CD4-positive, alpha-beta T cell treated with Interleukin-6 for 4 hours (primary cell): ENCODE data around the gene AOAH.

ENCODE experiments used
- DNase-seq: peaks from one replicate; pipeline ENCODE4 v3.0.0-alpha.2; 2020; ENCODE audit warnings: mixed read lengths

Gene AOAH, protein sequence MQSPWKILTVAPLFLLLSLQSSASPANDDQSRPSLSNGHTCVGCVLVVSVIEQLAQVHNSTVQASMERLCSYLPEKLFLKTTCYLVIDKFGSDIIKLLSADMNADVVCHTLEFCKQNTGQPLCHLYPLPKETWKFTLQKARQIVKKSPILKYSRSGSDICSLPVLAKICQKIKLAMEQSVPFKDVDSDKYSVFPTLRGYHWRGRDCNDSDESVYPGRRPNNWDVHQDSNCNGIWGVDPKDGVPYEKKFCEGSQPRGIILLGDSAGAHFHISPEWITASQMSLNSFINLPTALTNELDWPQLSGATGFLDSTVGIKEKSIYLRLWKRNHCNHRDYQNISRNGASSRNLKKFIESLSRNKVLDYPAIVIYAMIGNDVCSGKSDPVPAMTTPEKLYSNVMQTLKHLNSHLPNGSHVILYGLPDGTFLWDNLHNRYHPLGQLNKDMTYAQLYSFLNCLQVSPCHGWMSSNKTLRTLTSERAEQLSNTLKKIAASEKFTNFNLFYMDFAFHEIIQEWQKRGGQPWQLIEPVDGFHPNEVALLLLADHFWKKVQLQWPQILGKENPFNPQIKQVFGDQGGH

DNA sequence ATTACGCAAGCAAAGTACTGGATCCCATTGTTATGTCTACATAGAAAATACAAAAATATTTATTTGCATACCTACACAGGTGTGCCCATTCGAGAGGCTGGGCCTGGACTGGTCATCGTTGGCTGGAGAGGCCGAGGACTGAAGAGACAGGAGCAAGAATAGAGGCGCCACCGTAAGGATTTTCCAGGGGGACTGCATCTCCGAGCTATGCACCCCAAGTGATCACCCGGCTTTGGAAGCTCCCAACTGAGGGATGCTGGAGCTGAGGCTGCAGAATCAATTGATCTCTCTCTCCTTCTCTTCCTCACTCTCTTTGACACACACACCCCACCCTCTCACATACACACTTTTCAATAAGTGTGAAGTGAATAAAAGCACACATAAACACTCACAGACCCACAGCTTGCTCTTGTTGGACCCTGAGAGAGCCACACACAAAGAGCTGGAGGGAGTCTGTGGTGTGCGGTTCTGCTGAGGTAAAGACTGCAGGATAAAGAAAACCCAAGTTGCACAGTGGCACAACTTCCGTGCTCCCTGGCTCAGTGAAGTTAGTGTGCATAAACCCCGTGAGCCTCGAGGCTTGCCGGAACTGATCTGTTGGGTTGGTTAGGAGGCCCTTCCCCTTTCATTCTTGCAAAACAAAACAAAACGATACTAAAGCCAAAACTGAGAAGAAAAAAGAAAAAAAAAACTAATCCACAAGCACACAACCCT is at the start of gene AOAH:
Gene AOAH (minus strand): TSS at position 544 of the 714 bp plus-strand sequence. CDS start 346 bp downstream, at position 198.
- DNase-seq, result peak; percentile 81

DNA sequence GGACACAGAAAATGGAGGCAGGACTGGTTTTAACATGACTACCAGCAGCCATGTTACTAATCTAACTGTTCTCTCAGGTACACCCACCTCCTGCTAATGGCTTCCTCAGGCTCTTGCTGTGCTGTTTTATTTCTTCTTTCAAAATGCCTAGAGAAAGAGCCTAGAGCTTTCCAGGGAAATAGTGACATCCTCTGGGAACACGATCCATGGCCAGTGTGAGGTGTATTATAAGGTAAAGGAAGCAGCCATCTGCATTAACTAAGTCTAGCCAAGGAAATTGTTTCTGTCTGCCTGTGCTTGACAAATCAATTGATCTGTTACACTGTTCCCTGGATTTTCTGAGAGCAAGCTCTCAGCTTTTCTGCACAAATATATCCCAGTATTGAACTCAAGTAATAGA is 42.2 kb upstream of the AOAH start:
- no peak for DNase-seq

DNA sequence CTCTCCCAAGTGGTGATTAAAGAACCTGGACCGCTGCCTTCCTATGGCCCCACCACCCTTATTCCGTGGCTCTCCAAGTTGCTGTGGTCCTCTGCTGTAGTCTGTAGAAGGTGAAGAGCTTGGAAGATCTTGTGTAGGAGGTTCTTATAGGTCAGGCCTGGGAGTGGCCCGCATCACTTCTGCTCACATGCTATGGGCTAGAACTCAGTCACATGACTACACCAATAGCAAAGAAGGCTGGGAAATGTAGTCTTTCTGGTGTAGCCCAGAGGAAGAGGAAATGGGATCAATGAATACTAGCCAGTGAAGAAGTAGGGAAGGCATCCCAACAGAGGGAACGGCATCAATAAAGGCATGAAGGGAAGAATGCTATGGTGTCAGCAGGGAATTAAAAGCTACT is 41.3 kb upstream of the AOAH start:
- no peak for DNase-seq

DNA sequence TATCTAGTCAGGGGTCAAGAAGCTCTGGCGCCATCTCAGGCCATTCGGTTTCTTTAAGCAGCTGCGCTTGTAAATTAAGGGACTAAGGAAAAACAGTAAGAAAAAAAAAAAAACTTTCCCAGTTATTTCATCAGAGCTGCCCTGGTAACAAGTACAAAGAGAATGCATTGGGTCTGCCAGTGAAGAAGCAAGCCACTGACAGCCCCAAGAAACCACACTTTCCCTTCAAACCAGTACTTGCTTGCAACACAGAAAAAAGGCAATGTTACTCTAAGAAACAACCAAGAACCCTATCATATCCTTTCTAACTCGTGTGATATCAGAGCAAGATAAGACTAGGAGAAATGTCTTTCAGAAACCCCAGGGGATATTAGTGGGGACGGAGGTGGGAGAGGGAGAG is 40.6 kb upstream of the AOAH start:
- no peak for DNase-seq

DNA sequence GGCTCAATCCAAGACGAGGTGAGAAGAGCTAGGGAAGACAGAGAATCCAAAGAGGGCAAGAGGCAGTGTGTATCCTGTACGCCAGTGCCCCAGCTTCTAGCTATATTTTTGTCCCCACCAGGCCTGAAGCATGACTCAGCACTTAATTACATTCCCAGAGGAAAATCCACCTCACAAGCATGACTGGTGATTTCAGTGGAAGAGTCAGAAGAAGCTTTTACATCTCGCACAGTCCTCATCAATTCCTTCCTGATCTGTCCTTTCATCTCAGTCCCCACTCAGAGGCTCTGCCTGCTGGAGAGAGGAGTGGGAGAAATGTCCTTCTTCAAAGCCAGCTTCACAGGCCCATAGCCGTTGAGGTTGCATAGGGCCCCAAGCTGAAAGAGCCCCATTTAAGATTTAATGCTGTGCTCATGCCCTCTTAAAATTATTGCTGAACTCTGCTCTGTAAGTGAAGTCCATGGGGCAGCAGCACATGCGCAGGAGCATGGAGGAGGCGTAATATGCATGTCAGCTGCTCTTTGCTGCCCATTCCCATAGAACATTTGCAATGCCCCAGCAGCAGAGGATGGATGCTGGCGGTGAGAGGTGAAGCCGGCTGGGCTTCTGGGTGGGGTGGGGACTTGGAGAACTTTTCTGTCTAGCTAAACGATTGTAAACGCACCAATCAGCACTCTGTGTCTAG is 39.0 kb upstream of the AOAH start:
- DNase-seq, result no peak

DNA sequence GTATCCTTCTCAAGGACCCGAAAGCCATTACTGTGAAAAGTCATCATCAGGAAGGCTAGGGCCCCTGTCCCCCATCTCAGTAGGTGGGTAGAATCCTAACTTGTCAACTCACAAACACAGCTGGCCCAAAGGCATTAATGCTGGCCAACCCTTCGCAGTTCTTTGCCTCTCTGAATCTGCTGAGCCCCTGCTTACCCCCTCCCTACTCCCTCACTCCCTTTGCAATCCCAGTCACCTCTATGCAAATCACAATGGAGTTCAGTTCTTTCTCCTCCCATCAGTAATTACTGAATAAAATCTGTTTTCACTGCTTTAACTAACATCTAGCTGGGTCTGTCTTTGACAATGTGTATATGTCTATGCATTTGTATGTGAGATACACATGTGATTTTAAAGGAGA is 38.1 kb upstream of the AOAH start:
- no peak for DNase-seq

DNA sequence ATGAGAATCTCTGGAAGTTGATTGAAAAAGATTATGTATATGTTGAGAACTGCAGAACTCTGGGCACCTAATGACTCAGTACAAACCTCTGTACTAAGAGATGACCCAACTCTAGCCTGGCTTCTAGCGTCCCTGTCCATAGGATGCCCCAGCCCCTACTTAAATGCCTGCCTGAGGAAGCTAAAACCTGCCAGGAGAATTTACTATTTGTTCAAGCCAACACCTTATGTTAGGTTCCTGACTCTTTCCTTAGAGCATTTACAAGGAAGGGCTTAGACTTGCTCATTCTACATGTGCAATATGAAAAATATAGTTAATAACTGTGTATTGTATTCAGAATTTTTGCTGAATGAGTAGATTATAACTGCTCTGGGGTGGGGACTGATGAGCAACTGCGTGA is 37.5 kb upstream of the AOAH start:
- no peak for DNase-seq

DNA sequence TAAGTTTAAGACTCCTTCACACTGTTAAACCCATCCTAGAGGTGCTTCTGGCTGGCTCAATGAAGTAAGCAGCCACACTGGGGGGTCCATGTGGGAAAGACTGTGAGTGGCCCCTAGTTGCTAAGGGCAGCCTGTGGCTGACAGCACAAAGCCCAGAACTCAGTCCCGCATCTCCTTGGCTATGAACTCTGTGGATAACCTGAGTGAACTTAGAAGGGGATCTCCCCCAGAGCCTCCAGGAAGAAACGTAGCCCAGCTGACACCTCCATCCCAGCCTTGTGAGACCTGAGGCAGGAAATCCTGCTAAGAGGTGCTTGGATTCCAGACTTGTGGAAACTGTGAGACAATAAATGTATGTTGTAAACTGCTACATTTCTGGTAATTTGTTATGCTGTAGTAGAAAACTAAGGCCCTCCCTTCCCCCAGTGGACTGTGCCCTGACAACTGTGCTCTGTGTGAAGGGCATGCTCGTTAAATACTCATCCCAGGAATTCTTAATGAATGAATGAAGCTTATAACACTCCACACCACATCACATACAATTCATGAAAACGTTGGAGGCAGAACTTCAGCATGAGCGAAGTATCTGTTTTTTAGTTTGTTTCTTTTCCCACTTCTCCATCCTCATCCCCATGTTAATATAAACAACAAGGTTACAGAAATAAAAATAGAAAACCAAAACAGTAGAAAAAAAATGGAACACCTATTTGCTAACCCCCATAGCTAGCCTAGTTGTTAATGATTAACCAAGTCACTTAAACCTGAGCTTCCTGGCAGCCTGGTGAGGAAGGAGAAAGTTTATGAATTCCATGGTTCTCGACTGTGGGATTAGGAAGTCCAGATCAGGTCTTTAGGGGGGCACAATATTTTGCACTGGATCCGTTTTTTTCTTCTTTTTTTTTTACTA is 36.8 kb upstream of the AOAH start:
- no peak for DNase-seq

DNA sequence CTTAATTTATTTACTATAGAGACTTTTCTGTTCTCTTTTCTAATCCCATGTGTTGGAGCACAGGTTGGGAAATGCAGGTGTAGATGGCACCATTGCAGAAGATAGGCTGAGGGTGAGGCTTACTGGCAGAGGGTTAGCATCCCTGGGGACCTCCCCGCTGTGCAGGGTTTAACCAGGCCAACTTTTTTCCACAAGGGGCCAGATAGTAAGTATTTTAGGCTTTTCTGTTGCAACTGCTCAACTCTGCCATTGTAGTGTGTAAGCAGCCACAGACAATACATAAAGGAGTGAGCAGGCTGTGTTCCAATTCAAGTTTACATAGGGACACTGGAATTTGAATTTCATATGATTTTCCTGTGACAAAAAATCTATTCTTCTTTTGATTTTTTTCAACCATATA is 34.6 kb upstream of the AOAH start:
- no peak for DNase-seq

DNA sequence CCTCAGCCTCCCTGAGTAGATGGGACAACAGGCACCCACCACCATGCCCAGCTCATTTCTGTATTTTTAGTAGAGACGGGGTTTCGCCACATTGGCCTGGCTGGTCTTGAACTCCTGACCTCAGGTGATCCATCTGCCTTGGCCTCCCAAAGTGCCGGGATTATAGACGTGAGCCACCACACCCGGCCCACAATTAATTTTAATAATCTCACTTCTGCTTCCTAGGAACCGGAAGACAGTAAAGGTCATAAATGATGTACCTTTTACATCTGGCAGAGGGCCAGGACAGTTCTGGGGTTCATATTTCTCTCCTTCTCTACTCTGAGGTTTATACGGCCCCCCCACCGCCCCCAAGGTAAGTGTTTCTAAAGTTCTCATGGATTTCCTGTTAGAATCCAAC is 31.2 kb upstream of the AOAH start:
- DNase-seq, result no peak

DNA sequence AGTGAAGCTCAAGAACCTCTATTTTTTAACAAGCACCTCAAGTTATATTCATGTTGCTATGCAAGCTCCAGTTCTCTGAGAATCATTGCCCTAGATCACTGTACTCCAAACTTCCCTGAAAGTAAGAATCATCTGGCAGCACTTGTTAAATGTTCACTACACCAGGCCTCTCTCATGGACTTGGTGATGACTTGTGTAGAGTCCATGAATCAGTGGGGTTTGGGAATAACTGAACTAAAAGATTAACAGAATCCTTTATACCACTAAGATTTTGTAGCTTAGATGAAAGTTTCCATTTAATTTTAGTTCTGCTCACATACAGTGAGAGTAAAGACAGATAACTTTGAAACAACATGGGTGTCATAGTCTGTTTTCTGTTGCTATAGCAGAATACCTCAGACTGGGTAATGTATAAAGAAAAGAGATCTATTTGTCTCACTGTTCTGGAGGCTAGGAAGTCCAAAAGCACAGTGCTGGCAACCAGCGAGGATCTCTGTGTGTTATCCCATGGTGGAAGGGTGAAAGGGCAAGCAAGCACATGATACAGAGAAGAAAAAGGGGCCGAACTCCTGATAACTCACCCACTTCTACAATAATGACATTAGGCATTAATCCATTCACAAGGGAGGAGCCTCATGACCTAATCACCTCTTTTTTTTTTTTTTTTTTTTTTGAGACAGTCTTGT is 27.9 kb upstream of the AOAH start:
- DNase-seq, result no peak

DNA sequence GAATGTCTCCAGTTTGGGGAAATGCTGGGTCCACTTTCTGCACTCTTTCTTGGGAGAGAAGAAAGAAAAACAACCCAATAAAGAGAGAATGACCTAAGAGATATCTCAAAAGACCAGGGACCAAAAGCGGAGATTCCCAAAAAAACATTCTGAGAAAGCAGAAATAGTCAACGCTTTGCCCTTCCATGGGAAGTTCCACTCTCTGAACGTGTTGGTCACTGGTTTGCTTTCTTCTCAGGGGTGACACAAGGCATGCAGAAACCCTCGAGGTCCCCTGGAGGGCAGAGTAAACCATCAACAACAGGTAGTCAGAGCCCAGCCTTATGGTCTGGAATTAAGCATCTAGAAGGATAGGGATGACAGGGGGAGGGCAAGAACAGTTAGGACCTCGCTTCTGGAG is 26.2 kb upstream of the AOAH start:
- no peak for DNase-seq

DNA sequence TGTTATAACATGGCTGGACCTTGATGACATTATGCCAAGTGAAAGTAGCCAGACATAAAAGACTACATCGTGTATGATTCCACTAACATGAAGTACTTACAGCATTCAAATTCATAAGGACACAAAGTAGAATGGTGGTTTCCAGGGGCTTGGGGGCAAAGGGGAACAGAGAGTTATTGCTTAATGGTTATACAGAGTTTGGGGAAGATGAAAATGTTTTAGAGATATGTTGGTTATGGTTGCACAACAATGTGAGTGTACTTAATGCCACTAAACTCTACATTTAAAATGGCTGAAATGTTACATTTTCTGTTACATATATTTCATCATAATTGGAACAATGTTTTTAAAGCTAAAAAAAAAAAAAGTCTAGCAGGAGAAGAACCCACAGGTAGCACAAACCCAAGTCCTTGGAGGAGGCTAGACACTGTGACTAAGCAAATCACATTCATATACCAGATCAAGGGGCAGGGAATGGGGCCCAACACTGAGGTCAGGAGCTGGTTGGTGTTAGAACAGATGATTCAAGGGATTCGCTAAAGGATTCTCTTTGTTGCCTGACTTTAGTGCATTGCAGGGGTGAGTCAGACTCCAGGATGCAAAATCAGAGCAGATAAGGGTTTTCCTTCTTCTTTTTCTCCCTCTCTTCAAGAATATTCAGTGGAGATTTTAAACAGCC is 25.1 kb upstream of the AOAH start:
- no peak for DNase-seq

DNA sequence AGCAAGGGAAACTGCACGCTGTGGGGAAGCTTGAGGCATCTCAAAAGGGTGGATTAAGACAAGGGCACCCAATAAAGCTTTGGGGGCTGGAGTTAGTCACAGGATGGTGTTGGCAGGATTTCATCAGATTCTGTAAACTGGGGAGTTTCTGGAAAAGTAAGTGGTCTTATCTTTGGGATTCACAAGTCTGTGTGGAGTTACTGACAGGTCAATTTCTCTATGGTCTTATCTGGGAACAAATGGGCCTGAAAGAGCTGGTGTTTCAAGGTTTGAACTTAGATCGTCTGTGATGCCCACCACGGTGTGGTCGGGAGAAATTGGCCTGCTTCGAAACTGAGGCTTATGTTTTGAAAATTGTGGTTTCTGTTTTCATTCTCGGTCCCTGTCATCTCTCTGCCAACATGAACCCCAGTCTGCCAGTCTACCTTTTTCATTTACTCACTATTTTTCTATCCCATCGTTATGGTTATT is 23.8 kb upstream of the AOAH start:
- DNase-seq, result no peak

DNA sequence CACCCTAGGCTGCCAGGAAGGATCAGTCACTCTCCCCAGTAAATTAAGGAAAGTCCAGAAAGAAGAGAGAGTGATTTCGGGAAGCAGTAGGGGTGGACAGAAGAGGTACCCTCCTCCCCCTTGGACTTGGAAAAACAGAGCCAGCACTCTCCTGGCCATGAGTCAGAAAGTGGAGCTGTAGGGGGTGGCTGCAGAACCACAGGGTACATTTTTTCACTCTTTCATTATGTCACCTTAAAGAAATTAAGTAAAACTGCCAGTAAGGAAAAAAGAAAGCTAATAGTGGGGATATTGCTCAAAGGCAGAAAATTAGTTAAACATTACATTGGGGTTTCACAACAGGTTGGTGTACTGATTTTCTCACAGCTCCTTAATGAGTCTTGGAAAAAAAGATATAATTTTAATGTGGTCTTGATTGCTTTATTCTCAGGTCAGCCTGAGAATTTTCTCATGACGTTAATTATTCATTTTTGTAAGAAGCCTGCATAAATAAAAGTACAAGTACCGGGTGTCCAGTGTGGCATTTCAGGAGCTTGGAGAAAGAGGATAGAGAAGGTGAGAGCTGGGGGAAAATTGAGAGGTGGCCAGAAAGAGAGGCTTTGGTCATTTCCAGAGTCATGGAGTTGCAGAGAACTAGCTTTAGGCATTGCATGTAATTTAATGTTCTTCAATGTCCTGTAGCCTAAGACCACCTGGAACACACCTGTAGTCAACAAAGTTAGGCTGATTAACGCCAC is 23.2 kb upstream of the AOAH start:
- DNase-seq, result no peak

DNA sequence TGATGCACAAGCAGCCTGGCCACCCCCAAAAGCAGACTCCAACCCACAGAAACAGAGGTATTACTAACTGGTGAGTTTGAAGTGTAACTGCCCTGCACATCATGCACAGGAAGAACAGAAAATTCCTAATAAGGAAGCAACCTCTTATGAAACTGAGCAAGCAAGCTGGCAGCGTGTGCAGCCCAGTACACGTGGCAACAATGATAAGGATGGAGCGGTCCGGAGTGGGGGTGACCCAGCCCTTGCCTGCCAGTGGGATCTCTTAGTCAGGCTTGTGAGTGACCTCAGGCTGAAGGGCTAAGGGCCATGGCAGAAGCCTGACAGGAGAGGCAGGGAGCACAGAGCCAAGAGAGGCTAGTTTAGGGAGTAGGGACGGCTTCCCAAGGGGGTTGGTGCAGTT is 22.1 kb upstream of the AOAH start:
- no peak for DNase-seq

DNA sequence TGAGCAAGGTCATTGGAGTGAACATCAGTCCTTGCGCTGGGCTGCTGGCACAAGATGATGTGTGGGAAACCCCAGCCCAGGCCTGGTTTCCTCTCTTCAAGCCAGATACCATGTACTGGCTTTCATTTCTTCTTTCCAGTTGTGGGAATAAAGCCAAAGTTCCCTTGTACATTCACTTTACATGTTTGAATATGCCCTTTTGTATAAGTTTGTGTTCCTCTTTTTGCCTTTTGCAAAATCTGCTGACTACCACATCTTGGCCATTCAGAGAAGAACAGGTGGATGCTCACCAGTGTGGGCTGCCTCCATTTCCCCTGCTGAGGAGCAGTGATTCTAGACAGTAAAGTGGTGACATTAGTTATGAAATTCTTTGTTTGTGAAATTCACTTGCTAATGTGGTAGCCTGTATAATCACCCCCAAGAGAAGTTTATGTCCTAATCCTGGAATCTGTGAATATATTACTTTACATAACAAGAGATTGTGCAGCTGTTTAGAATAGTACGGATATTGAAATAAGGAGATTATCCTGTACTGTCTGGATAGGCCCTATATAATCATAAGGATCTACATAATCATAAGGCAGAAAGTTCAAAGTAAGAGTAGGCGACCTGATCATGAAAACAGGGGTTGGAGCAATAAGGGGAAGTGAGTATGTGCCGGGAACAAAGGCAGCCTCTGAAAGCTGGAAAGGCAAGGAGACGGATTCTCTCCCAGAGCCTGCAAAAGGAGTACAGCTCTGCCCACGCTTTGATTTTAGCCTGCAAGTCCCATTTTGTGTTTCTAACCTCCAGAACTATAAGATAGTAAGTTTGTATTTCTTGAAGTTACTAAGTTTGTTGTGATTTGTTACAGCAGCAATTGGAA is 18.8 kb upstream of the AOAH start:
- DNase-seq, result no peak

DNA sequence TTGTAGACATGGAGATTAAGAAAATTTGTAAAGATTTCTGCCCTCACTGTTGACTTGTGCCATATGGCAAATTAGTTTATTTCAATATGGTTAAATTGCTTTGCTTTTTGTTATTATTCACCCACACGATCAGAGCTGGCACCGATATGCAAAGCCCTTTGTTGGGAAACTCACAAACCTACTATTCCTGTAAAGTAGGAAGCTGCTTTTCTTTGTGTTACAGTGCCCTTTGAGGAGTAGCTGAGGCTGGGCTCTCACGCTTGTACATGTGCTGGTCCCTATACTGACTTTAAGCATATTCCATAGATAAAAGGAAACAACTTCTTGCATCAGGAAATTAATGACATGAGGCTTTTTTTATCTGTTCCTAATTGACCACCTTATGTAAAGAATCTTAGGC is 17.6 kb upstream of the AOAH start:
- DNase-seq, result no peak

DNA sequence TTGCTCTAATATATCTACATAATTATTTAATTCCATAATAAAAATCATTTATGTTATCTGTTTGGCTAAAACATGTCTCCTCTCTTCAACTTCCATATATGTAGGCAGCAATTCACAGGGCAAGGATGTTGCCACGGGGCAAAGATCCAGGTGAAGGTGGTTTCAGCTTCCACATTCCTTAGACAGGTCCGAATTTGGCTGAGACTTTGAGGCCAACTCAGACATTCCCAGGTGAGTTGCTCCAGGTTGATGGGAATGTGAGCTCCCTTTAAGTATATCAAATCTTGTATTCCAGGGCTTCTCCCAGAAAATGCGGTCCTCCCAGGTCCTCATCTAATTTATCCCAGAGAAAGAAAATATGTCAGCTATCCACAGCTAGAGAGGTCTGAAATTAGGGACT is 15.1 kb upstream of the AOAH start:
- no peak for DNase-seq

DNA sequence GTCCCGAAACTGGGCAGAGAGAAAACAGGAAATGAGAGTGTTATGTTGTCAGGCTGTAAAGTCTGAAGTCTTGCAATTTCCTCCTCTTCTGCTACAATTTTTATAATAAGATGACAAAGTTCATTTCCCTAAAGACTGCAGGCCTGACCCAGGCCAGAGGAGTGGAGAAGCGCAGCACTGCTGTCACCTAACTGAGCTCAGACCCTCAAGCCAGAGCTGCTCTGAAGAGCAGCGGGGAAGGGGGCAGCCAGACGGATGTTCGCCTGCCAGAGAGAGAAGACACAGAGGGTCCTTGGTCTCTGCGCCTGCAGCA is 12.6 kb upstream of the AOAH start:
- DNase-seq, result no peak
